Measurements from ENCODE around the gene CEP72. TPM values are rescaled to one million over a fixed set of nuclear protein-coding genes. Genes with fewer than 3 reads are reported as not detected.
"Not testable (repeated sequence)": the region's sequence is repeated elsewhere in the genome, so short reads cannot be mapped to it uniquely, and the experiment has no call there.

CEP72 gene
- total RNA-seq, 4 donors from 2014 or later = 3.3 to 6.6 (median 5.0) TPM

GRCh38 chr5:675111-675870, 63.2 kb downstream of the CEP72 start:
- no peak overlapping the region for H3K27ac ChIP-seq
- no peaks in the 10 kb centered on the region for H3K36me3 ChIP-seq
- no peaks in the 10 kb centered on the region for H3K9me3 ChIP-seq
- no peak overlapping the region for H3K4me3 ChIP-seq
- H3K27me3 ChIP-seq = peaks cover 0 to 30% of the 10 kb centered on the region in 2 donors
- TF ChIP-seq CTCF (IDR thresholded peaks at IDR 0.05) = no peak
- no peak for TF ChIP-seq POLR2A (IDR thresholded peaks at IDR 0.05)
- TF ChIP-seq EP300 (IDR thresholded peaks at IDR 0.05) = no peak
- no peak for DNase-seq (ENCODE audit: low spot score in 2 of 2)
- 80 to 84% methylated on average over 20 of the region's 20 CpGs for whole genome bisulfite sequencing, 2 donors
- peaks cover 5 to 38% (median 21%) of the 10 kb centered on the region in 4 donors for H3K4me1 ChIP-seq

GRCh38 chr5:675871-676698, 63.9 kb downstream of the CEP72 start:
- 74 to 78% methylated on average over 28 to 36 of the region's 36 CpGs for WGBS, 2 donors
- DNase-seq (ENCODE audit: low spot score in 2 of 2) = no peak
- peaks cover 5 to 36% (median 21%) of the 10 kb centered on the region in 4 donors for H3K4me1 ChIP-seq
- H3K9me3 ChIP-seq = no peaks in the 10 kb centered on the region
- peaks cover 0 to 30% of the 10 kb centered on the region in 2 donors for H3K27me3 ChIP-seq
- H3K36me3 ChIP-seq = no peaks in the 10 kb centered on the region
- H3K4me3 ChIP-seq = no peak overlapping the region
- no peak for TF ChIP-seq POLR2A (IDR thresholded peaks at IDR 0.05)
- TF ChIP-seq CTCF (IDR thresholded peaks at IDR 0.05) = no peak
- no peak for TF ChIP-seq EP300 (IDR thresholded peaks at IDR 0.05)
- no peak overlapping the region for H3K27ac ChIP-seq

DNA sequence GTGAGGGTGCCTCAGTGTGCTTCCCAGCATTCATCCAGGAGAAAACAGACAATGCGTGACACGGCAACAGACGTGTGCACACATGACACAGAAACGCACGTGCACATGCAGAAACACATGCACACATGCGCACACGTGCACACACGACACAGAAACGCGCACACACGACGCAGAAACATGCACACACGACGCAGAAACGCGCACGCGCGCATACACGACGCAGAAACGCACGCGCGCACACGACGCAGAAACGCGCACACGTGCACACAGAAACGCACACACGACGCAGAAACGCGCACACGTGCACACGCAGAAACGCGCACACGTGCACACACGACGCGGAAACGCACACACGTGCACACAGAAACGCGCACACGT, 64.5 kb downstream of the CEP72 start:
- TF ChIP-seq CTCF (IDR thresholded peaks at IDR 0.05) = no peak
- TF ChIP-seq EP300 (IDR thresholded peaks at IDR 0.05) = no peak
- no peak for TF ChIP-seq POLR2A (IDR thresholded peaks at IDR 0.05)
- no peaks in the 10 kb centered on the region for H3K36me3 ChIP-seq
- no peak overlapping the region for H3K4me3 ChIP-seq
- H3K27me3 ChIP-seq = peaks cover 0 to 30% of the 10 kb centered on the region in 2 donors
- no peak overlapping the region for H3K27ac ChIP-seq
- no peak for DNase-seq (ENCODE audit: low spot score in 2 of 2)
- WGBS, 2 donors = 90 to 93% methylated on average over 48 of the region's 48 CpGs
- no peaks in the 10 kb centered on the region for H3K9me3 ChIP-seq
- H3K4me1 ChIP-seq = peaks cover 5 to 30% (median 18%) of the 10 kb centered on the region in 4 donors

DNA sequence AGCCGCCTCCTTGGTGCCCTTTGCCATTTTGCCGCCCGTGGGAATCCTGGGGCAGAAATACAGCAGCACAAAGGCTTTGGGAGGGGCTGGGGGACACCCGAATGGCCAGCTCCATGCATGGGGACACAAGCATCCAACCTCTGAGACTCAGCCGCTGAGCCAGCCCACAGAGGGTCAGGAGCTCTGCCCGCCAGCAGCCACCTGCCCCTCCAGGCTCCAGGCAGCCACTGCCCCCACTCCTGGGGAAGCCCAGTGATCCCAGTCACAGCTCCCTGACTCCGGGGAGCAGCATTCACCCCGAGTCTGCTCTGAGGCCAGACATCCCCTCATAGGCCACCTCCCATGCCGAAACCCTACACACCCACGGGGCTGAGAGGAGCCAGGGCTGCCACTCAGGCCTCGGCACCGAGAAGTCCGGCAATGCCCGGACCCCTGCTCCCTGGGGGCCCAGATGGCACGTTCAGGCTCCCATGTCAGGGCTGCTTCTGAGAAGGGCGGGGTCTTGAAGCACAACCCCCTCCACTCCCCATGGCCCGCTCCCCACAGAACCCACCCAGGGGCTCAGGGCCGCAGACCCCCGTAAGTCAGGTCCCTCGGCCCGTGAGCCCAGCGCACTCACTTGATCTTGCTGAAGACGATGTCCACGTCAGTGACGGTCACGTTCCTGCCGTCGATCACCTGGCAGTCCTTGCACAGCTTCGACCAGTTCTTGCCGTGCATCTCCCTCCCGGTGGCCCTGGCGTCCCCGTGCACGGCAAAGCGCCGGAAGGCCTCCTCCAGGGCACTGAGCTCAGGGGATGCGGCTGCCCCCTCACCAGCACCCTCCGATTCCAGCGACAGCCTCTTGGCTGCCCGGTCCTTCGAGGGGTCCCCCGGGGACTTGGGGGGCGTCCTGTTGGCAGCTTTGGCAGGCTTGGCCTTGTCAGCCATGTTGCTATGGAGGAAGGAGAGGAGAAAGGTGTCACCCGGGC, 65.3 kb downstream of the CEP72 start:
- TF ChIP-seq EP300 (IDR thresholded peaks at IDR 0.05) = no peak
- TF ChIP-seq POLR2A (IDR thresholded peaks at IDR 0.05) = no peak
- TF ChIP-seq CTCF (IDR thresholded peaks at IDR 0.05) = no peak
- Histone ChIP-seq H3K4me1 (peaks cover 0 to 23% (median 11%) of the 10 kb centered on the region in 4 donors), H3K9me3 (no peaks in the 10 kb centered on the region), H3K4me3 (no peak overlapping the region), H3K27me3 (peaks cover 0 to 22% of the 10 kb centered on the region in 2 donors), H3K27ac (no peak overlapping the region), H3K36me3 (no peaks in the 10 kb centered on the region)
- WGBS, 2 donors = 80 to 81% methylated on average over 32 to 39 of the region's 44 CpGs
- DNase-seq (ENCODE audit: low spot score in 2 of 2) = no peak

GRCh38 chr5:678521-678920, 66.4 kb downstream of the CEP72 start:
- H3K9me3 ChIP-seq; DNase-seq (ENCODE audit: low spot score in 2 of 2); H3K4me3 ChIP-seq; H3K36me3 ChIP-seq; H3K27ac ChIP-seq: not testable (repeated sequence)
- H3K4me1 ChIP-seq = peaks cover 0 to 12% (median under 1%) of the 10 kb centered on the region in 4 donors
- peaks cover 0 to 11% of the 10 kb centered on the region in 2 donors for H3K27me3 ChIP-seq
- 66 to 69% methylated on average over 11 of the region's 16 CpGs for WGBS, 2 donors

GRCh38 chr5:679166-679895, 67.2 kb downstream of the CEP72 start:
- H3K9me3 ChIP-seq; H3K36me3 ChIP-seq; H3K27me3 ChIP-seq; DNase-seq (ENCODE audit: low spot score in 2 of 2); H3K4me1 ChIP-seq; H3K4me3 ChIP-seq; H3K27ac ChIP-seq: not testable (repeated sequence)
- 55% methylated on average over 7 to 9 of the region's 17 CpGs for WGBS, 2 donors

DNA sequence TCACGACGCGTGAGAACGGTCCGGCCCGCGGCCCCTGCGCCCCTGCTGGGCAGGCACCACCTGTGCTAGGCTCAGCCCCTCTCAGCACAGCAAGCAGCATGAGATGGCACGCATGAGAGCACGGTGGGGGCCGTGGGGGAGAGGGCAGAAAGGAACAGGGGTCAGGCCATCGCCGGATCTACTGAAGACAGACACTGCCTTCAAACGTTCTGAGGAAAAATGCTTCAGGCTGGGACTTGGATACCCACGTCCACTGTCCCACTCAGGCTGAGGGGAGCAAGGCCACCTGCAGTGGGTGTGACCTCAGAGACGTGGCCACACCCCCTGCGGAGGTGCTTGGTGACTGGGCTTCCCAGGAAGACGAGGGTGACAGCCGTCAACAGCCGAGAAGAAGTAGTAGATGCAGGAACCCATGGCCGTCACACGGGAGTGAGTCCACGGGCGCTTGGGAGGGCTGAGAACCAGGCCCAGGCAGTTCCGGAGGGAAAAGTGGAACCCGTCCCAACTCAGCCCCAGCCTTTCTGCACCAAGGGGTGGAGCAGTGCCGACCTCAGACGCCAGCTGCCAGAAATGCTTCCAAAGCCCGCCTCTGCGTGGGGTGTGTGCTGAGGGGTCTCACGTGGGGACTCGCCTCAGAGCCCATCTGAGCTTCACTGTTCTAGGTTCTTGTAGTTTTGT, 68.1 kb downstream of the CEP72 start:
- not testable (repeated sequence) for H3K36me3 ChIP-seq; H3K4me3 ChIP-seq; H3K27ac ChIP-seq; H3K27me3 ChIP-seq; H3K4me1 ChIP-seq; DNase-seq (ENCODE audit: low spot score in 2 of 2); H3K9me3 ChIP-seq
- WGBS, 2 donors = 70 to 76% methylated on average over 3 to 8 of the region's 32 CpGs
